Body of pancreas (tissue), 4 donors: Measurements from ENCODE around the gene MBTPS1. TPM values are rescaled to one million over a fixed set of nuclear protein-coding genes. Genes with fewer than 3 reads are reported as not detected.

Source experiments
- ATAC-seq: fragments of 150-250 bp; one replicate; pipeline ENCODE4 v1.9.1; 2016
- DNase-seq, 4 donors: peaks; one replicate each; pipeline ENCODE4 v3.0.0-alpha.2; 2019
- H3K27ac ChIP-seq, 4 donors: fragments of 200-600 bp; sonication (generic); 1 replicate in 3 of 4; 2 replicates in 1 of 4; pipeline versions ENCODE4 v1.5.1 to v1.6.1; 2016 to 2019; ENCODE audit warnings: mild to moderate bottlenecking in 1 of 4, mixed read lengths in 1 of 4, moderate library complexity in 1 of 4
- H3K27me3 ChIP-seq, 2 donors: fragments of 200-600 bp; sonication (generic); one replicate each; pipeline ENCODE4 v1.6.0; 2016; ENCODE audit warnings: mild to moderate bottlenecking in 1 of 2
- H3K36me3 ChIP-seq, 2 donors: fragments of 200-600 bp; sonication (generic); replicated peaks in 1 of 2; 2 replicates each; pipeline ENCODE4 v1.5.1; 2016; ENCODE audit warnings: low read depth in 2 of 2; ENCODE audit not compliant: insufficient read depth in 1 of 2
- H3K4me1 ChIP-seq: fragments of 200-600 bp; sonication (generic); one replicate; pipeline ENCODE4 v1.6.0; 2016
- H3K4me3 ChIP-seq, 2 donors: fragments of 200-600 bp; sonication (generic); 1 replicate in 1 of 2; 2 replicates in 1 of 2; pipeline ENCODE4 v1.5.1; 2016 to 2019
- H3K9me3 ChIP-seq, 3 donors: fragments of 200-600 bp; sonication (generic); 1 replicate in 2 of 3; 2 replicates in 1 of 3; pipeline ENCODE4 v1.5.1; 2016
- CTCF ChIP-seq, 7 experiments: fragments of 450-650 bp in 4 of 7; fragments of 200-600 bp in 3 of 7; sonication (generic) in 3 of 7; IDR thresholded peaks; one replicate each; pipeline ENCODE4 v1.5.1; 2016 to 2019; ENCODE audit warnings: antibody characterized with exemption in 7 of 7
- POLR2A ChIP-seq, 3 donors: fragments of 450-650 bp; IDR thresholded peaks; one replicate each; pipeline ENCODE4 v1.6.1; 2016; ENCODE audit warnings: antibody characterized with exemption in 3 of 3, mild to moderate bottlenecking in 2 of 3
- WGBS, 2 donors: methylation state at CpG; one replicate each; pipeline ENCODE4 v1.1.5; 2017; 5-methylcytosine and 5-hydroxymethylcytosine counted together
- intact Hi-C: fragments of 100-400 bp; cut with DNase I; formaldehyde crosslinking; loops from one replicate; pipeline ENCODE4 v1.15.1; 2023
- total RNA-seq, 2 donors: library from RNA; depleted of rRNA; stranded (reverse); fragments of >200 nt; gene quantifications; one replicate each; pipeline ENCODE4 v1.1.0, GENCODE V29; 2016

MBTPS1 gene
- total RNA-seq: 10 to 100 TPM; 58.9 to 75.5 TPM

- DNase-seq: peak; percentile 98 to 99 (median 98)
- H3K36me3 ChIP-seq: no peaks in the 10 kb centered on the region
- intact Hi-C loops: no loop called here
- H3K4me1 ChIP-seq: peaks cover 24% of the 10 kb centered on the region
- peak; percentile 99 for ATAC-seq
- peak within 1 kb of the TSS; percentile 89 to 92 for H3K4me3 ChIP-seq
- H3K9me3 ChIP-seq: no peaks in the 10 kb centered on the region
- TF ChIP-seq CTCF (IDR thresholded peaks at IDR 0.05): no peak
- TF ChIP-seq POLR2A (IDR thresholded peaks at IDR 0.05): peak; percentile 77 to 80 (median 78)
- H3K27ac ChIP-seq: peak within 1 kb of the TSS; percentile 80 to 94 (median 93)
- 0 to 3% methylated on average over 12 to 94 of the region's 94 CpGs for WGBS, 2 donors
- H3K27me3 ChIP-seq: no peaks in the 10 kb centered on the region
Measured at GRCh38 chr16:84116720-84117493, at the start of gene MBTPS1. MBTPS1 (minus strand) TSS chr16:84116942; CDS start chr16:84101783, 15,159 bp downstream.

DNA sequence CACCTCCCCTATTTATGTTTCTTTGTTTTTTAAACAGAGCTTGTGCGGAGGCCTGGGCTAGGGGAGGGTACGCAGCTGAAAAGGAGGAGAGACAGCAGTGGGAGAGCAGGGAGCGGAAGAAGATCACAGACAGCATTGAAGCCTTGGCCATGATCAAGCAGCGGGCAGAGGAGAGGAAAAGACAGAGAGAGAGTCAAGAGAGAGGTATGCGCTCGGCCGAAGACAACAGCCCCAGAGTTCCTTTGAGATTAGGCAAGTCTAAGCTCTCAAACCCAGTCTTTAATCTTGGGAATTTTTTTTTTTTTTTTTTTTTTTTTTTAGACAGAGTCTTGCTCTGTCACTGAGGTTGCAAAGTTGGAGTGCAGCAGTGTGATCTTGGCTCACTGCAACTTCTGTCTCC lies 49.0 kb upstream of the MBTPS1 start:
- Histone ChIP-seq H3K27me3 (no peaks in the 10 kb centered on the region), H3K27ac (no peak overlapping the region), H3K4me3 (no peak overlapping the region), H3K36me3 (no peaks in the 10 kb centered on the region), H3K4me1 (no peaks in the 10 kb centered on the region), H3K9me3 (no peaks in the 10 kb centered on the region)
- intact Hi-C loops: no loop called here
- DNase-seq (no peak), ATAC-seq (no peak)
- TF ChIP-seq CTCF (IDR thresholded peaks at IDR 0.05) (no peak), POLR2A (IDR thresholded peaks at IDR 0.05) (no peak)
- WGBS, 2 donors: 75 to 80% methylated on average over 7 of the region's 7 CpGs

DNA sequence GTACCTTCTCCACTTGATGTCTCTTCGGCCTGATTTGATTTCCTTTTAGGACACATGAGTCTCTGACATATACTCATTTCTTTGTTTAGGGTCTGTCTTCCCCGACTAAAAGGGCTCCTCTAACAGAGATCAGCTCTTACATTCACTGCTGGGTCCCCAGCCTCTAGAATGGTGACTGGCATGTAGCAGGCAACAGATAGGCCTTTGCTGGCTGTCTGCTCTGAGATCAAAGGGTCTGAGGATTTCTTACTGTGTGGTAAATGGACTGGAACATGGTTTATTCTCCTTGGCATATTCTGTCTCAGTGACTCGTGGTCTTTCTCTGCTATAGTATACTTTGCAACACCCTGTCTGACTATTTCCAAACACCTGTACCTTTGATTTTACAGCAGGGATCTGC lies 45.1 kb upstream of the MBTPS1 start:
- H3K9me3 ChIP-seq: no peaks in the 10 kb centered on the region
- DNase-seq (no peak), ATAC-seq (no peak)
- H3K27ac ChIP-seq: no peak overlapping the region
- H3K4me3 ChIP-seq: no peak overlapping the region
- no peaks in the 10 kb centered on the region for H3K4me1 ChIP-seq
- no peaks in the 10 kb centered on the region for H3K36me3 ChIP-seq
- intact Hi-C loops: no loop called here
- 53 to 60% methylated on average over 3 of the region's 3 CpGs for WGBS, 2 donors
- no peak for TF ChIP-seq CTCF (IDR thresholded peaks at IDR 0.05)
- no peaks in the 10 kb centered on the region for H3K27me3 ChIP-seq

- intact Hi-C loops: no loop called here
- Histone ChIP-seq H3K27me3 (no peaks in the 10 kb centered on the region), H3K27ac (no peak overlapping the region), H3K4me1 (no peaks in the 10 kb centered on the region), H3K9me3 (no peaks in the 10 kb centered on the region), H3K36me3 (no peaks in the 10 kb centered on the region), H3K4me3 (no peak overlapping the region)
- WGBS, 2 donors: 69 to 81% methylated on average over 2 to 10 of the region's 10 CpGs
- TF ChIP-seq POLR2A (IDR thresholded peaks at IDR 0.05) (no peak), CTCF (IDR thresholded peaks at IDR 0.05) (no peak)
- DNase-seq (no peak), ATAC-seq (no peak)
Measured at GRCh38 chr16:84161037-84161436, 44.3 kb upstream of the MBTPS1 start.

DNA sequence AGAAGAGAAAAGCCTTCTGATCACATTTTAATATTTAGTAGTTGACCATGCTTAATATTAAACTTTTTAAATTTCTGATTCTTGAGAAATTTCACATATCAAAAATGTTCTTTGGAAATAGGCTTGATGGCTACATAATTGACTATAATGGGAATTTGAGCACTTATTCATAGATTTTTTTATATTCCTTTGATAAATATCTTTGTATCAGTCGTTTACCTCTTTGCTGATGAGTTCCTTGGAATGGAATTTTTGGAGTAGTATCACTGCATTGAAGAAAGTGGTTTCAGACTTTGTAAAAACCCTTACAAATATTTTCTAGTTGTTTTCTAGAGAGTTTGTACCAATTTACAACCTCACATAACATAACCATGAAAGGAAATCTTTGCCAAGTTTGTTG lies 43.1 kb upstream of the MBTPS1 start:
- TF ChIP-seq POLR2A (IDR thresholded peaks at IDR 0.05) (no peak), CTCF (IDR thresholded peaks at IDR 0.05) (no peak)
- Histone ChIP-seq H3K4me1 (no peaks in the 10 kb centered on the region), H3K9me3 (no peaks in the 10 kb centered on the region), H3K27me3 (no peaks in the 10 kb centered on the region), H3K4me3 (no peak overlapping the region), H3K36me3 (no peaks in the 10 kb centered on the region), H3K27ac (no peak overlapping the region)
- DNase-seq (no peak), ATAC-seq (no peak)
- 16 to 25% methylated on average over 1 of the region's 1 CpG for WGBS, 2 donors
- intact Hi-C loops: no loop called here
